ENCODE results near the gene PPIL1.

DNA sequence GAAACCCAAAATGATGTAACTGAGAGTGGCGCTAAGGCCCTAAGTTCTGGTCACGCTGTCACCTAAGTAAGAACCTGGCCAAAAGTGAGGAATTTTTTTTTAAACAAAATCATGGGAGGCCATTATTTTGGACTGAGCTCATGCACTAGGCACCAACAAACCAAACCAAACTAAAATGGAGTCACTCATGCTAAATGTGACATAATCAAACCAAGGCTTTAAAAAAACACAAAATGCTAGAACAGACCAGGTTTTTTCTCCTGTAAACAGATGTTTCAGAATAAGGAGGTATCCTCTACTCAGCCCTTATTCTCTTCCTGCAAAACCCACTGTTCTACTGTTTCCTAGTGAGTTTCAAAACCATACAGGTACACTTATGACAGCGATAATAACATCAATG lies 10.0 kb upstream of the PPIL1 start:
- TF ChIP-seq POLR2A (IDR thresholded peaks at IDR 0.05) (no peak), POLR2AphosphoS5 (IDR thresholded peaks at IDR 0.05; ENCODE audit: insufficient read depth in 1 of 2, low read depth in 1 of 2) (no peak)
- TF ChIP-seq, protein P1, sequence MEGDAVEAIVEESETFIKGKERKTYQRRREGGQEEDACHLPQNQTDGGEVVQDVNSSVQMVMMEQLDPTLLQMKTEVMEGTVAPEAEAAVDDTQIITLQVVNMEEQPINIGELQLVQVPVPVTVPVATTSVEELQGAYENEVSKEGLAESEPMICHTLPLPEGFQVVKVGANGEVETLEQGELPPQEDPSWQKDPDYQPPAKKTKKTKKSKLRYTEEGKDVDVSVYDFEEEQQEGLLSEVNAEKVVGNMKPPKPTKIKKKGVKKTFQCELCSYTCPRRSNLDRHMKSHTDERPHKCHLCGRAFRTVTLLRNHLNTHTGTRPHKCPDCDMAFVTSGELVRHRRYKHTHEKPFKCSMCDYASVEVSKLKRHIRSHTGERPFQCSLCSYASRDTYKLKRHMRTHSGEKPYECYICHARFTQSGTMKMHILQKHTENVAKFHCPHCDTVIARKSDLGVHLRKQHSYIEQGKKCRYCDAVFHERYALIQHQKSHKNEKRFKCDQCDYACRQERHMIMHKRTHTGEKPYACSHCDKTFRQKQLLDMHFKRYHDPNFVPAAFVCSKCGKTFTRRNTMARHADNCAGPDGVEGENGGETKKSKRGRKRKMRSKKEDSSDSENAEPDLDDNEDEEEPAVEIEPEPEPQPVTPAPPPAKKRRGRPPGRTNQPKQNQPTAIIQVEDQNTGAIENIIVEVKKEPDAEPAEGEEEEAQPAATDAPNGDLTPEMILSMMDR (IDR thresholded peaks at IDR 0.05) = no peak

Data from vagina (tissue), 2 donors.